ENCODE measurements around the gene FBXL19. TPM values are rescaled to one million over a fixed set of nuclear protein-coding genes. Genes with fewer than 3 reads are reported as not detected.

The FBXL19 gene
- total and polyA plus RNA-seq, 2 of the 13 experiments (the other 11 are each of a cell fraction or from before 2014, with no cell fraction given): 6.0 to 13.7 TPM

- TF ChIP-seq ZNF687 (CRISPR knock-in tag; IDR thresholded peaks at IDR 0.05): peak; percentile 56
- TF ChIP-seq ZFX (CRISPR knock-in tag; IDR thresholded peaks at IDR 0.05; ENCODE audit: low read depth): peak; percentile 30; the same call in 1 of the 2 replicates
- TF ChIP-seq ISX (CRISPR knock-in tag; conservative IDR thresholded peaks at IDR 0.05): no peak
- no peak for TF ChIP-seq ZNF207 (IDR thresholded peaks at IDR 0.05; ENCODE audit: borderline replicate concordance)
- TF ChIP-seq ZNF598 (CRISPR knock-in tag; IDR thresholded peaks at IDR 0.05; ENCODE audit: borderline replicate concordance): no peak
Observed at GRCh38 chr16:30992931-30993816, 69.8 kb downstream of the FBXL19 start (continued).

- in situ Hi-C loops (cut with HindIII; ENCODE audit: extremely low pct_ligation_motif_present, low pct_unique_long_range_greater_than_20kb) (loop anchor here (10.0 to 25.0 kb wide), 2 partner anchors 716 to 879 kb away; partner anchors contain the start of gene ZNF267), intact Hi-C loops (cut with micrococcal nuclease; ENCODE audit: unreplicated experiment) (loop anchor here (1.0 to 5.0 kb wide), 3 partner anchors 11 to 209 kb away; partner anchors contain the start of genes HSD3B7 and ZNF629)
- FAIRE-seq (no peak), DNase-seq (ENCODE audit: low spot score) (no peak), ATAC-seq (no peak)
- WGBS (ENCODE audit: low lambda C conversion rate): 63% methylated on average over 11 of the region's 11 CpGs
- BruUV-seq (replicated peaks): no TSS peak
- ChIA-PET CTCF (ENCODE audit: low intra/inter-chr PET ratio, low total read pairs) (no interaction called here), POLR2A (interaction anchor here (0.6 to 5.9 kb wide), 13 partner anchors 8 to 458 kb away, joined by 4 to 81 read pairs (median 12); partner anchors contain the start of genes HSD3B7, KAT8, STX4 and ZNF646)
- Histone ChIP-seq H3K4me1 (ENCODE audit: insufficient read depth, low read length) (peaks cover 87% of the 10 kb centered on the region), H3K27ac (ENCODE audit: extremely low read length, insufficient read depth, low read length) (peak overlapping the region; percentile 93), H3K27me3 (ENCODE audit: control insufficient read depth in 1 of 2, insufficient read depth in 2 of 2, low read length in 2 of 2) (no peaks in the 10 kb centered on the region), H3K9ac (ENCODE audit: insufficient read depth, low read depth, low read length) (peak overlapping the region; percentile 79), H2AFZ (ENCODE audit: low read length) (no peak overlapping the region), H4K20me1 (ENCODE audit: insufficient read depth, low read length) (no peaks in the 10 kb centered on the region), H3K4me2 (ENCODE audit: low read depth, low read length) (peak overlapping the region; percentile 97), H3K36me3 (replicated peaks in 1 of 2; ENCODE audit: control insufficient read depth in 1 of 2, insufficient read depth in 2 of 2, low read length in 2 of 2) (no peaks in the 10 kb centered on the region), H3K79me2 (ENCODE audit: insufficient read depth, low read length) (no peaks in the 10 kb centered on the region), H3K9me3 (ENCODE audit: low read length) (no peaks in the 10 kb centered on the region), H3K4me3 (replicated peaks in 1 of 3; ENCODE audit: insufficient read depth in 1 of 3, low read depth in 2 of 3, low read length in 3 of 3) (peak overlapping the region; percentile 84 to 89 (median 84))
- no peak for TF ChIP-seq CERS6 (CRISPR knock-in tag; IDR thresholded peaks at IDR 0.05)
- no peak for TF ChIP-seq CBX1 (IDR thresholded peaks at IDR 0.05; ENCODE audit: low read depth)
- TF ChIP-seq ZNF574 (CRISPR knock-in tag; IDR thresholded peaks at IDR 0.05): no peak
Observed at GRCh38 chr16:30995927-30996323, 72.6 kb downstream of the FBXL19 start.

All from HepG2 (cell line).